K562 (cell line): ENCODE results near the gene PRM1. TPM values are rescaled to one million over a fixed set of nuclear protein-coding genes. Genes with fewer than 3 reads are reported as not detected.

Experiments
- ATAC-seq: fragments of 200-7000 bp; cut with Tn5 transposase; 3 replicates; pipeline ENCODE4 v1.9.1; 2020; ENCODE audit warnings: moderate library complexity
- BruUV-seq: library from RNA; stranded (reverse); fragments of 400-500 nt; replicated peaks from 2 replicates; lab custom pipeline; 2021; lab: Mats Ljungman, UMichigan
- CTCF ChIA-PET: fragments of 300-600 bp; formaldehyde crosslinking; extraction: SDS; loops from one replicate; lab custom pipeline; 2021; ENCODE audit warnings: low intra/inter-chr PET ratio; lab: Yijun Ruan, JAX
- POLR2A ChIA-PET: fragments of 300-600, 350-650 bp; sonication (Branson Sonifier 250); formaldehyde crosslinking; extraction: SDS; loops from one replicate; lab custom pipeline; 2021; ENCODE audit warnings: antibody characterized with exemption, inconsistent platforms; lab: Yijun Ruan, JAX
- DNase-seq, 4 experiments: peaks; one replicate each; pipeline versions ENCODE4 v3.0.0 to v3.0.0-alpha.2; 2011 to 2018; ENCODE audit warnings: low spot score in 3 of 4, mixed read lengths in 3 of 4; ENCODE audit errors: extremely low read depth in 1 of 4
- FAIRE-seq: peaks from 2 replicates; lab custom pipeline; 2011; peaks lifted over from hg19 to GRCh38; lab: Jason Lieb, UNC
- H2AFZ ChIP-seq: 2 replicates; pipeline ENCODE4 v1.6.0; 2011; ENCODE audit warnings: low read depth, low read length, control low read depth, inconsistent platforms
- H3K27ac ChIP-seq: fragments of 200-600 bp; 3 replicates; pipeline ENCODE4 v1.8.0; 2011; ENCODE audit warnings: low read depth, mild to moderate bottlenecking, control low read depth, inconsistent platforms, low read length, moderate library complexity, mixed read lengths; ENCODE audit errors: extremely low read depth
- H3K27me3 ChIP-seq, 2 experiments: fragments of 300-600 bp in 1 of 2; 2 replicates in 1 of 2; 3 replicates in 1 of 2; pipeline versions ENCODE4 v1.6.0 to v1.8.0; 2011; ENCODE audit warnings: inconsistent platforms in 2 of 2, low read length in 2 of 2, mild to moderate bottlenecking in 1 of 2, mixed read lengths in 1 of 2, moderate library complexity in 1 of 2; ENCODE audit not compliant: control insufficient read depth in 2 of 2, insufficient read depth in 2 of 2
- H3K36me3 ChIP-seq: fragments of 300-600 bp; 3 replicates; pipeline ENCODE4 v1.8.0; 2011; ENCODE audit warnings: mild to moderate bottlenecking, low read length, inconsistent platforms; ENCODE audit not compliant: control insufficient read depth, insufficient read depth
- H3K4me1 ChIP-seq, 2 experiments: fragments of 200-600 bp in 1 of 2; replicated peaks in 1 of 2; 2 replicates in 1 of 2; 3 replicates in 1 of 2; pipeline versions ENCODE4 v1.5.1 to v1.8.0; 2011; ENCODE audit warnings: inconsistent platforms in 2 of 2, low read length in 2 of 2, mild to moderate bottlenecking in 1 of 2, mixed read lengths in 1 of 2, moderate library complexity in 1 of 2; ENCODE audit not compliant: control insufficient read depth in 2 of 2, insufficient read depth in 2 of 2
- H3K4me2 ChIP-seq: 2 replicates; pipeline ENCODE4 v1.6.1; 2011; ENCODE audit warnings: low read length, control low read depth, inconsistent platforms, mixed read lengths; ENCODE audit not compliant: insufficient read depth
- H3K4me3 ChIP-seq: fragments of 200-600 bp; sonication (generic), shearing (Covaris generic); 2 replicates; pipeline ENCODE4 v1.5.1; 2016; ENCODE audit warnings: control low read depth, inconsistent platforms
- H3K79me2 ChIP-seq: fragments of 200-600 bp; 3 replicates; pipeline ENCODE4 v1.8.0; 2011; ENCODE audit warnings: low read length, inconsistent platforms; ENCODE audit not compliant: control insufficient read depth, insufficient read depth
- H3K9ac ChIP-seq, 2 experiments: 2 replicates each; pipeline versions ENCODE4 v1.6.0 to v1.6.1; 2011; ENCODE audit warnings: low read depth in 2 of 2, low read length in 2 of 2, control low read depth in 1 of 2, inconsistent platforms in 1 of 2, mild to moderate bottlenecking in 1 of 2, mixed read lengths in 1 of 2; ENCODE audit not compliant: insufficient read depth in 1 of 2
- H3K9me1 ChIP-seq: one replicate; pipeline ENCODE4 v1.6.0; 2011; ENCODE audit warnings: inconsistent platforms, mild to moderate bottlenecking, low read length, moderate library complexity; ENCODE audit not compliant: control insufficient read depth, insufficient read depth
- H3K9me3 ChIP-seq: replicated peaks from 2 replicates; pipeline ENCODE4 v1.5.1; 2011; ENCODE audit warnings: low read depth, low read length, inconsistent platforms; ENCODE audit not compliant: control insufficient read depth, insufficient read depth
- H4K20me1 ChIP-seq: replicated peaks from 2 replicates; pipeline ENCODE4 v1.6.1; 2011; ENCODE audit warnings: low read length, inconsistent platforms, mixed read lengths; ENCODE audit not compliant: control insufficient read depth, insufficient read depth
- GATAD2A ChIP-seq: fragments of 450-650 bp; IDR thresholded peaks from 2 replicates; pipeline ENCODE4 v1.6.1; 2017
- MBD2 ChIP-seq: sonication (generic); IDR thresholded peaks from 2 replicates; pipeline ENCODE4 v1.6.1; 2016; ENCODE audit warnings: low read depth, borderline replicate concordance
- MTF1 ChIP-seq: fragments of 250-450 bp; sonication (Bioruptor Pico); IDR thresholded peaks from 2 replicates; pipeline ENCODE4 v1.9.0; 2021; ENCODE audit warnings: moderate library complexity, mild to moderate bottlenecking, inconsistent platforms, borderline replicate concordance
- PYGO2 ChIP-seq: fragments of 450-650 bp; IDR thresholded peaks from 2 replicates; pipeline ENCODE4 v1.6.1; 2016; ENCODE audit warnings: mild to moderate bottlenecking, missing genetic modification characterization, moderate library complexity, missing compliant biosample characterization
- ZFP1 ChIP-seq: fragments of 450-650 bp; formaldehyde crosslinking; IDR thresholded peaks from 2 replicates; pipeline ENCODE4 v1.4.0; 2020; ENCODE audit warnings: mild to moderate bottlenecking, mixed read lengths
- ZNF282 ChIP-seq: sonication (generic); formaldehyde crosslinking; IDR thresholded peaks from 2 replicates; pipeline ENCODE4 v1.8.1; 2023; ENCODE audit warnings: missing genetic modification reagents
- WGBS: fragments of 100-300 bp; shearing (Covaris generic); methylation state at CpG from one replicate; pipeline ENCODE4 v1.1.6; 2016; ENCODE audit warnings: low coverage, mixed read lengths; ENCODE audit not compliant: insufficient coverage; ENCODE audit errors: missing lambda C conversion rate; 5-methylcytosine and 5-hydroxymethylcytosine counted together
- in situ Hi-C: fragments of 300-500 bp; cut with MboI; formaldehyde crosslinking; loops from 4 replicates; pipeline ENCODE4 v1.15.0; 2018; ENCODE audit warnings: inconsistent platforms, mixed read lengths
- intact Hi-C: fragments of 100-400 bp; cut with micrococcal nuclease; formaldehyde crosslinking; loops from 2 replicates; pipeline ENCODE4 v1.14.2; 2022
- polyA plus RNA-seq, 8 experiments: library from polyadenylated mRNA; depleted of rRNA in 4 of 8; stranded (reverse) in 5 of 8; unstranded in 3 of 8; fragments of >200 nt; fragmentation: Nextera tagmentation in 2 of 8; fragmentation: Illumina TruSeq in 1 of 8; extraction: Ambion mirVana in 2 of 8; extraction: Trizol in 1 of 8; gene quantifications; 2 replicates each; pipeline versions ENCODE4 v1.2.1 to v1.2.3, GENCODE V29; 2011 to 2014; ENCODE audit warnings: inconsistent platforms in 1 of 8, missing spikeins in 1 of 8
- total RNA-seq, 7 experiments: library from RNA; depleted of rRNA in 6 of 7; stranded (reverse); fragments of >200 nt in 6 of 7; fragmentation: Illumina TruSeq in 2 of 7; extraction: Trizol in 2 of 7; gene quantifications; 2 replicates each; pipeline versions ENCODE4 v1.2.1 to v1.2.3, GENCODE V29; 2011 to 2021; ENCODE audit warnings: low replicate concordance in 1 of 7
- TF ChIP-seq, protein P1 (sequence below): sonication (generic); formaldehyde crosslinking; IDR thresholded peaks from 2 replicates; pipeline ENCODE4 v1.5.0; 2020; ENCODE audit warnings: missing genetic modification reagents
- TF ChIP-seq, protein P2 (sequence below), 2 experiments: IDR thresholded peaks; 2 replicates each; pipeline ENCODE4 v1.6.1; 2011; ENCODE audit warnings: borderline replicate concordance in 1 of 2, control low read depth in 1 of 2, low read depth in 1 of 2, low read length in 1 of 2, mild to moderate bottlenecking in 1 of 2, mixed read lengths in 1 of 2, moderate library complexity in 1 of 2; ENCODE audit not compliant: insufficient read depth in 1 of 2, insufficient read length in 1 of 2, poor library complexity in 1 of 2, severe bottlenecking in 1 of 2; ENCODE audit errors: extremely low read depth in 1 of 2
- TF ChIP-seq, protein P3 (sequence below), 3 experiments: IDR thresholded peaks in 2 of 3; conservative IDR thresholded peaks in 1 of 3; 2 replicates each; pipeline ENCODE4 v1.5.1; 2011 to 2012; ENCODE audit warnings: low read length in 3 of 3, mild to moderate bottlenecking in 3 of 3, control low read depth in 2 of 3, improper control_type of control experiment in 1 of 3, inconsistent platforms in 1 of 3, low read depth in 1 of 3, mixed read lengths in 1 of 3, moderate library complexity in 1 of 3; ENCODE audit not compliant: insufficient read depth in 2 of 3

PRM1 gene
- total and polyA plus RNA-seq, 9 of the 15 experiments (the other 6 are each of a cell fraction or from before 2014, with no cell fraction given), result not detected

DNA sequence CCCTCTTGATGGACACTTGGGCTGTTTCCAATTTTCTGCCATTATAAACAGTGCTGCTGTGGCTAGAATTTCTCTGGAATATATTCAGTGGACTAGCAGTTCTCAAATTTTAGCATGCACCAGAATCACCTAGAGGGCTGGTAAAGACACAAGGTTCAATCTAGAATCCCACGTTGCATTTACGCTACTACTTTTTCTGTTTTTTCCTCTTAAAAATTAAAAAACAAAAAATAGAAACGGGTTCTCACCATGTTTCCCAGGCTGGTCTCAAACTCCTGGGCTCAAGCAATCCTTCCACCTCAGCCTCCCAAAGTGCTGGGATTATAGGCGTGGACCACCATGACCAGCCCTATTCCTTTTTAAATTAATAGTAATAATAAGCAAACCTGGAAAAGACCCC lies 14.5 kb upstream of the PRM1 start:
- CTCF ChIA-PET, result no interaction called here

More for the DNA sequence above, 14.5 kb upstream of the PRM1 start:
- Histone ChIP-seq H3K4me1 (peaks cover 6 to 13% of the 10 kb centered on the region in 2 experiments; a peak in 4 of 5 replicates), H3K36me3 (no peaks in the 10 kb centered on the region), H3K27me3 (peaks cover 3 to 19% of the 10 kb centered on the region in 2 experiments; a peak in 2 of 5 replicates), H3K9me1 (no peaks in the 10 kb centered on the region), H2AFZ (no peak overlapping the region), H3K4me2 (no peak overlapping the region), H3K79me2 (no peaks in the 10 kb centered on the region), H4K20me1 (no peaks in the 10 kb centered on the region), H3K9me3 (no peaks in the 10 kb centered on the region), H3K27ac (no peak overlapping the region), H3K9ac (no peak overlapping the region), H3K4me3 (no peak overlapping the region)
- WGBS, result 40% methylated on average over 4 of the region's 4 CpGs
- intact Hi-C loops (no loop called here), in situ Hi-C loops (no loop called here)
- no TSS peak for BruUV-seq
- TF ChIP-seq MBD2 (no peak), ZNF282 (CRISPR knock-in tag) (no peak), ZFP1 (CRISPR knock-in tag) (no peak), GATAD2A (no peak), PYGO2 (no peak), MTF1 (CRISPR knock-in tag) (no peak)
- TF ChIP-seq, protein P1, sequence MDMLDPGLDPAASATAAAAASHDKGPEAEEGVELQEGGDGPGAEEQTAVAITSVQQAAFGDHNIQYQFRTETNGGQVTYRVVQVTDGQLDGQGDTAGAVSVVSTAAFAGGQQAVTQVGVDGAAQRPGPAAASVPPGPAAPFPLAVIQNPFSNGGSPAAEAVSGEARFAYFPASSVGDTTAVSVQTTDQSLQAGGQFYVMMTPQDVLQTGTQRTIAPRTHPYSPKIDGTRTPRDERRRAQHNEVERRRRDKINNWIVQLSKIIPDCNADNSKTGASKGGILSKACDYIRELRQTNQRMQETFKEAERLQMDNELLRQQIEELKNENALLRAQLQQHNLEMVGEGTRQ (CRISPR knock-in tag), result no peak
- TF ChIP-seq, protein P2, sequence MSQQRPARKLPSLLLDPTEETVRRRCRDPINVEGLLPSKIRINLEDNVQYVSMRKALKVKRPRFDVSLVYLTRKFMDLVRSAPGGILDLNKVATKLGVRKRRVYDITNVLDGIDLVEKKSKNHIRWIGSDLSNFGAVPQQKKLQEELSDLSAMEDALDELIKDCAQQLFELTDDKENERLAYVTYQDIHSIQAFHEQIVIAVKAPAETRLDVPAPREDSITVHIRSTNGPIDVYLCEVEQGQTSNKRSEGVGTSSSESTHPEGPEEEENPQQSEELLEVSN (IDR thresholded peaks at IDR 0.05; ENCODE audit: borderline replicate concordance in 1 of 2, extremely low read depth in 1 of 2, insufficient read depth in 1 of 2, insufficient read length in 1 of 2, low read depth in 1 of 2, low read length in 1 of 2, poor library complexity in 1 of 2, severe bottlenecking in 1 of 2), result no peak
- TF ChIP-seq, protein P3, sequence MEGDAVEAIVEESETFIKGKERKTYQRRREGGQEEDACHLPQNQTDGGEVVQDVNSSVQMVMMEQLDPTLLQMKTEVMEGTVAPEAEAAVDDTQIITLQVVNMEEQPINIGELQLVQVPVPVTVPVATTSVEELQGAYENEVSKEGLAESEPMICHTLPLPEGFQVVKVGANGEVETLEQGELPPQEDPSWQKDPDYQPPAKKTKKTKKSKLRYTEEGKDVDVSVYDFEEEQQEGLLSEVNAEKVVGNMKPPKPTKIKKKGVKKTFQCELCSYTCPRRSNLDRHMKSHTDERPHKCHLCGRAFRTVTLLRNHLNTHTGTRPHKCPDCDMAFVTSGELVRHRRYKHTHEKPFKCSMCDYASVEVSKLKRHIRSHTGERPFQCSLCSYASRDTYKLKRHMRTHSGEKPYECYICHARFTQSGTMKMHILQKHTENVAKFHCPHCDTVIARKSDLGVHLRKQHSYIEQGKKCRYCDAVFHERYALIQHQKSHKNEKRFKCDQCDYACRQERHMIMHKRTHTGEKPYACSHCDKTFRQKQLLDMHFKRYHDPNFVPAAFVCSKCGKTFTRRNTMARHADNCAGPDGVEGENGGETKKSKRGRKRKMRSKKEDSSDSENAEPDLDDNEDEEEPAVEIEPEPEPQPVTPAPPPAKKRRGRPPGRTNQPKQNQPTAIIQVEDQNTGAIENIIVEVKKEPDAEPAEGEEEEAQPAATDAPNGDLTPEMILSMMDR (IDR thresholded peaks at IDR 0.05 in 2 of 3, conservative IDR thresholded peaks at IDR 0.05 in 1 of 3; ENCODE audit: insufficient read depth in 2 of 3, low read depth in 1 of 3, low read length in 3 of 3), result no peak
- ATAC-seq (no peak), FAIRE-seq (no peak), DNase-seq (no peak)
- POLR2A ChIA-PET, result interaction anchor here (1.0 kb wide), 1 partner anchor 12 kb away, joined by 4 read pairs; no protein-coding TSS in a partner anchor
